HL-60 (cell line): ENCODE measurements around the gene KCNJ12.

Source experiments
- CTCF ChIP-seq: IDR thresholded peaks from one replicate; pipeline ENCODE4 v1.5.1; 2011; ENCODE audit warnings: low read length, control low read depth, inconsistent platforms; ENCODE audit not compliant: insufficient read depth
- POLR2AphosphoS5 ChIP-seq: IDR thresholded peaks from 2 replicates; pipeline ENCODE4 v1.6.1; 2012; ENCODE audit warnings: low read depth
- REST ChIP-seq: IDR thresholded peaks from 2 replicates; pipeline ENCODE4 v1.6.1; 2012; ENCODE audit warnings: low read depth; ENCODE audit not compliant: insufficient replicate concordance

- no peak for TF ChIP-seq CTCF
- TF ChIP-seq POLR2AphosphoS5 = no peak
- no peak for TF ChIP-seq REST
These were observed 21.3 kb upstream of the KCNJ12 start for GRCh38 chr17:21354796-21355385.
